ENCODE results near the gene ATG2A.

GRCh38 chr11:64916775-64917662, at the start of gene ATG2A:
- TF ChIP-seq CTCF (IDR thresholded peaks at IDR 0.05; ENCODE audit: low read depth, low read length) (no peak), POLR2A (IDR thresholded peaks at IDR 0.05; ENCODE audit: extremely low read depth, insufficient read length) (peak; percentile 76), MYC (IDR thresholded peaks at IDR 0.05; ENCODE audit: low read depth, low read length) (peak; percentile 18; the same call in 1 of the 2 replicates)
